Measurements from ENCODE around the gene NLRP9.

Gene NLRP9

DNA sequence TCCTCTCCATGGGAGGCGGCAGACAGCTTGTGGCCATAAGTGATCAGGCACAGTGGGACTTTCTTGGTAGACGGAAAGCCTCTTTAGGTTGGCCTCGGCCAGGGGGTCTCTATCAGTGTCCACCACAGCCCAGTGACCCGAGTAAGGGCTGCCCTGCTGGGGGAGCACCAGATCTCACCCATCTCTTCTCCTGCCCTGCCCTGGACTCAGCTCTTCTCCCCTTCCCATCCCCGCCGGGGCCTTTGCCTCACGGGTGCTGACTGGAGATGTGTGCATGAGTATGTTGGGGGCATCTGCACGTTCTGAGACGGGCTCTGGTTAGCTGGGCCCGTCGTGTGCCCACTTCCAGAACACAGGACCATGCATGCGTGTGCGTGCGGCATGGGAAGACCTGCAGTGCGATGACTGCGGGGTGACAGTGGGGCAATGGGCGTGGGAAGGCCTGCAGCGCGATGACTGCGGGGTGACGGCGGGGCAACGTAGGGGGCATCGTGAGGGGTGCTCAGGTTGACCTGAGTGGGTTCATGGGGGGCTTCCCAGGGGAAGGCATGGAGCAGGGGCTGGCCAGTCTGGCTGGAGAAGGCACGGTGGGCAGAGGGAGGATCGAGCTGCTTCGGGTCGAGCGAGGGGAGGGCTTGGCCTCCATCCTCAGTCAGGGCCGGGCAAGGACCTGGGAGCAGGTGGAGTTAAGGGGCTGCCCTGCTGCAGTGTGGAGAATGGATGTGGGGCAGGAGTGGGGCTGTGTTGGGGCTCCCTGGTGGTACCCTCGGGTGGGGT lies 47.2 kb downstream of the NLRP9 start:
- Histone ChIP-seq H3K27ac (replicated peaks) (no peak overlapping the region), H3K4me3 (replicated peaks; ENCODE audit: insufficient read depth, low read length) (no peak overlapping the region), H3K27me3 (ENCODE audit: insufficient read depth, poor library complexity, severe bottlenecking) (no peaks in the 10 kb centered on the region)
- no peak for DNase-seq (ENCODE audit: low read depth in 1 of 2, low spot score in 1 of 2)
- TF ChIP-seq, protein P1, sequence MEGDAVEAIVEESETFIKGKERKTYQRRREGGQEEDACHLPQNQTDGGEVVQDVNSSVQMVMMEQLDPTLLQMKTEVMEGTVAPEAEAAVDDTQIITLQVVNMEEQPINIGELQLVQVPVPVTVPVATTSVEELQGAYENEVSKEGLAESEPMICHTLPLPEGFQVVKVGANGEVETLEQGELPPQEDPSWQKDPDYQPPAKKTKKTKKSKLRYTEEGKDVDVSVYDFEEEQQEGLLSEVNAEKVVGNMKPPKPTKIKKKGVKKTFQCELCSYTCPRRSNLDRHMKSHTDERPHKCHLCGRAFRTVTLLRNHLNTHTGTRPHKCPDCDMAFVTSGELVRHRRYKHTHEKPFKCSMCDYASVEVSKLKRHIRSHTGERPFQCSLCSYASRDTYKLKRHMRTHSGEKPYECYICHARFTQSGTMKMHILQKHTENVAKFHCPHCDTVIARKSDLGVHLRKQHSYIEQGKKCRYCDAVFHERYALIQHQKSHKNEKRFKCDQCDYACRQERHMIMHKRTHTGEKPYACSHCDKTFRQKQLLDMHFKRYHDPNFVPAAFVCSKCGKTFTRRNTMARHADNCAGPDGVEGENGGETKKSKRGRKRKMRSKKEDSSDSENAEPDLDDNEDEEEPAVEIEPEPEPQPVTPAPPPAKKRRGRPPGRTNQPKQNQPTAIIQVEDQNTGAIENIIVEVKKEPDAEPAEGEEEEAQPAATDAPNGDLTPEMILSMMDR (IDR thresholded peaks at IDR 0.05; ENCODE audit: insufficient read depth, low read length), result no peak

DNA sequence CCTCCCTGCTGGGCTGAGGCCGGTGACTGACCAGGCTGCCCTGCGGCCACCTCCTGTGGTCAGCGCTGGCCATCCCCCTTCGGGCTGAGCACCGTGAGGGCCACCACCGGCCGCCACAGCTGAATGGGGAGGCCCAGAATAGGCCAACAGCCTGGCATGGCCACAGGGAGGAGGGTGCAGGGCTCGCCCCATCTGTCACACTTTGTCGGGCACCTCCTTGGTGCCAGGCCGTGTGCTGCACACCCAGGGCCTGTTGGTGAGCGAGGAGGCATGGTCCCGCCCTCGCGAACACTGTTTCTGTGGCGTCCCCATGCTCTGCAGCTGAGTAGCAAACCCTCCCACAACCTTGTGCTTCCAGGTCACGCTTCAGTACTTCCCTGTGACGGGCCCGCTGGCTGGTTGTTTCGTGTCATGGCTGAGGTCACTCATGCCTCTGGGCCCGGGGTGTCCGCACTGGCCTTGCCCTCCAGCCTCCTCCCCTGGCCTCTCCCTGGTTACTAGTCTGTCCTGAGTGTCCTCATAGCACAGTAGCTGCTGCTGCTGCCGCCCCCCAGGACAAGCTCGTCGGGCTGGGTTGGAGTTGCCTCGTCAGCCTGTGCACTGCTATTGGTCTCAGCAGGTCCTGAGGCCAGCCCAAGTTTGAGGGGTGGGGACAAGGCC lies 48.0 kb downstream of the NLRP9 start:
- TF ChIP-seq GABPA (IDR thresholded peaks at IDR 0.05; ENCODE audit: low read depth) (no peak), POLR2AphosphoS5 (IDR thresholded peaks at IDR 0.05; ENCODE audit: low read depth) (no peak), SPI1 (IDR thresholded peaks at IDR 0.05; ENCODE audit: borderline replicate concordance, low read depth) (no peak)
- TF ChIP-seq, protein P2, sequence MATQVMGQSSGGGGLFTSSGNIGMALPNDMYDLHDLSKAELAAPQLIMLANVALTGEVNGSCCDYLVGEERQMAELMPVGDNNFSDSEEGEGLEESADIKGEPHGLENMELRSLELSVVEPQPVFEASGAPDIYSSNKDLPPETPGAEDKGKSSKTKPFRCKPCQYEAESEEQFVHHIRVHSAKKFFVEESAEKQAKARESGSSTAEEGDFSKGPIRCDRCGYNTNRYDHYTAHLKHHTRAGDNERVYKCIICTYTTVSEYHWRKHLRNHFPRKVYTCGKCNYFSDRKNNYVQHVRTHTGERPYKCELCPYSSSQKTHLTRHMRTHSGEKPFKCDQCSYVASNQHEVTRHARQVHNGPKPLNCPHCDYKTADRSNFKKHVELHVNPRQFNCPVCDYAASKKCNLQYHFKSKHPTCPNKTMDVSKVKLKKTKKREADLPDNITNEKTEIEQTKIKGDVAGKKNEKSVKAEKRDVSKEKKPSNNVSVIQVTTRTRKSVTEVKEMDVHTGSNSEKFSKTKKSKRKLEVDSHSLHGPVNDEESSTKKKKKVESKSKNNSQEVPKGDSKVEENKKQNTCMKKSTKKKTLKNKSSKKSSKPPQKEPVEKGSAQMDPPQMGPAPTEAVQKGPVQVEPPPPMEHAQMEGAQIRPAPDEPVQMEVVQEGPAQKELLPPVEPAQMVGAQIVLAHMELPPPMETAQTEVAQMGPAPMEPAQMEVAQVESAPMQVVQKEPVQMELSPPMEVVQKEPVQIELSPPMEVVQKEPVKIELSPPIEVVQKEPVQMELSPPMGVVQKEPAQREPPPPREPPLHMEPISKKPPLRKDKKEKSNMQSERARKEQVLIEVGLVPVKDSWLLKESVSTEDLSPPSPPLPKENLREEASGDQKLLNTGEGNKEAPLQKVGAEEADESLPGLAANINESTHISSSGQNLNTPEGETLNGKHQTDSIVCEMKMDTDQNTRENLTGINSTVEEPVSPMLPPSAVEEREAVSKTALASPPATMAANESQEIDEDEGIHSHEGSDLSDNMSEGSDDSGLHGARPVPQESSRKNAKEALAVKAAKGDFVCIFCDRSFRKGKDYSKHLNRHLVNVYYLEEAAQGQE (IDR thresholded peaks at IDR 0.05; ENCODE audit: insufficient replicate concordance, low read depth), result no peak
- TF ChIP-seq, protein P1 (IDR thresholded peaks at IDR 0.05; ENCODE audit: insufficient read depth, low read length), result no peak
- Histone ChIP-seq H3K27me3 (ENCODE audit: insufficient read depth, poor library complexity, severe bottlenecking) (no peaks in the 10 kb centered on the region), H3K27ac (replicated peaks) (no peak overlapping the region), H3K4me3 (replicated peaks; ENCODE audit: insufficient read depth, low read length) (no peak overlapping the region)
- no peak for DNase-seq (ENCODE audit: low read depth in 1 of 2, low spot score in 1 of 2)

DNA sequence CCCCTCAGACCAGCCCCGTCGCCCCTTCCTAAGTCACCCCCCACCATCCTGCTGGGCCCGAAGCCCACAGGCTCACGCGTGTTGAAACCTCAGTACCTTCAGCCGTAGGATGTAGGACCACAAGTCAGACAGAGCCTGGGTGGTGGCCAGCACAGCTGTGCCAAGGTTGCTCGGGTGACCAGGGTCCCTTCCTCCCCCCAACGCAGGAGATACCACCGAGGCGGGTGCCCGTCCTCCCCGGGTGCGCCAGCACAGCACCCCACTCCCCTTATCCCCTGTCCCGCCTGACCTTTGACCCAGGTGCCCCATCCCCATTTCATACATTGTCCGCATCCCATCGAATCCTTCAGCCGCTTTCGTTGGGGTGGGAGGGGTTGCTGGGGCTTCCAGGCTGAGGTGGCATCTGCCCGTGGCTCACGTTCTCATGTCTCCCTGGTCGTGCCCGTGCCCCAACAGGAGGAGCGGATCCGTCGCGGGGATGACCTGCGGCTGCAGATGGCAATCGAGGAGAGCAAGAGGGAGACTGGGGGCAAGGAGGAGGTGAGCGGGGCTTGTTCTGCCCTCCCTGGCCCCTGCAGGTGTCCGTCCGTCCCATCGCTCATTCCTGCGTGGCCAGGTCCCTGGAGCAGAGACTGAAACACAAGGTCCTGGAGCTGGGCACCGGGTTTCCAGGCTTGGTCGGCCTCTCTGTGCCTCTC lies 48.6 kb downstream of the NLRP9 start:
- Histone ChIP-seq H3K4me3 (replicated peaks; ENCODE audit: insufficient read depth, low read length) (no peak overlapping the region), H3K27ac (replicated peaks) (no peak overlapping the region), H3K27me3 (ENCODE audit: insufficient read depth, poor library complexity, severe bottlenecking) (no peaks in the 10 kb centered on the region)
- TF ChIP-seq, protein P2 (IDR thresholded peaks at IDR 0.05; ENCODE audit: insufficient replicate concordance, low read depth), result no peak
- TF ChIP-seq GABPA (IDR thresholded peaks at IDR 0.05; ENCODE audit: low read depth) (no peak), POLR2AphosphoS5 (IDR thresholded peaks at IDR 0.05; ENCODE audit: low read depth) (no peak), SPI1 (IDR thresholded peaks at IDR 0.05; ENCODE audit: borderline replicate concordance, low read depth) (no peak)
- TF ChIP-seq, protein P1 (IDR thresholded peaks at IDR 0.05; ENCODE audit: insufficient read depth, low read length), result no peak
- DNase-seq (ENCODE audit: low read depth in 1 of 2, low spot score in 1 of 2), result no peak

All from HL-60 (cell line).